GM20431 (cell line): ENCODE measurements around the gene SCAMP1.

ENCODE experiments used
- in situ Hi-C: fragments of 300-500 bp; cut with MseI, MboI; formaldehyde crosslinking; loops from one replicate; pipeline ENCODE4 v1.15.0; 2020; ENCODE audit warnings: low sequenced_read_pairs; ENCODE audit not compliant: unreplicated experiment

SCAMP1 gene

DNA sequence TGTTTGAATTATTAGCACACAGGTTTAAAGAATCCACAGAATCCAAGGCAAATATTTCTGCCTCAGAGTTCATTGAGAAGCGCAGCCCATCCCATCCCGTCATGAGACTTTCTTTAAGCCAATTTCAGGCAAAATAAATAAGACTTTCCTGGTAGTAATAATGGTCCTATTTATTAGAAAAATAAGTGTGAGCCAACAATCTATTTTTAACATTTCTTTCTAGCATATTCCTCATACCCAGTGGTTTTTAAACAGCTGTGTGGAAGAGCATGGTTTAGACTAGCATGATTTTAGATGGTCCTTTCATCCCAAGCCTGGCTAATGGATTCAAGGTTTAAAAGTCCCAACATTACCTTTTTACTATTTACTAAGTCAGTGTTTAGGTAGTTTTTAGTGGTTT is 125.8 kb downstream of the SCAMP1 start:
- in situ Hi-C loops, result no loop called here

DNA sequence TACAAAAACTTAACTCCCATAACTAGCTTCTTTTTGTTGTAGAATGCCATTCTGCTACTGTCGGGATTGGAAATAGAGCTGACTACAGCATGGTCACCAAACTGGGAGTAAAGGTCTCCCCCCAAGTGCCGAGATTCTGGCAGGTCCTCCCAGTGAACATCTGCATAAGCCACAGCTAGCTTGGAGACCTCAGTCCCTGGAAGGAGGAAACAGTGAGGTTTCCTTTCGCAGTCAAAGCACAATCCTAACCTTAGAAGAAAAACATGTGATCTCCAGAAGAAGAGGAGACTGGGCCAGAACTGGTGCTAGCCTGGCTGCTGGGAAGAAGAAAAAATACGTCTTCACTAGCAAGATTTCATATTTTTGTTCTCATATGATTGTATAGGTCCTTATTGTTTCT is 127.4 kb downstream of the SCAMP1 start:
- in situ Hi-C loops, result no loop called here

DNA sequence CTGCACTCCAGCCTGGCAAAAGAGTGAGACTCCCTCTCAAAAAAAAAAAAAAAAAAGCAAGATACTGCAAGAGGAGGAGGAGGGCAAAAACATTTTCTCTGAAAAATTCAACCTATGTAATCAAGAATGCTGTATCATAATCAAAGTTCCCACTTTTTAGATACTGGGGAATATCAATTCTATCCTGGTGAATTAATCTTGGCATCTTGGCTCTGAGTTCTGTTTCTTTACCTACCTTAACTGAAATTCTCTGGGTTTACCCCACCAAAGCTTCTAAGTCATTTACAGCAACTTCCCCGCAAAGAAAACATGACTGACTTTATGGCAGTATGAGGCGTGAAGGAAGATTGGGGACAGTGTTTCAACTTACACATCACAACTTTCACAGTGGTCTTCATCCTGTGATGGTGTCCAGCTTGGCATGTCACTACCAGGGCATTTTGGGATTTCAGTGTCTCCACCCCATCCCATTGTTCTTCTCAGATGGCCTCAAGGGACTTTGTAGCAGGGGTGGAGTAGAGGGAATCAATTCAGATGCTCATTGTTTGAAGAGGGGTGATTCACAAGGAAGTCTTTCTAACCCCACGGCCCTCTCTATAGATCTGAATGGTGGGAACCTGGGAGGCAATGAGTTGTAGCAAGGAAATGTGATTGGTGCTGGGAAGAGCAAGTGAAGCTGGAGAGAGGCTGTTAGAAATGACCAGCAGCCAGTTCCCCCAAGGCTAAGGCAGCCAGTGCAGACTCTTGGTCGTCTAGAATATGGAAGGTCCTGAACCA is 130.5 kb downstream of the SCAMP1 start:
- in situ Hi-C loops, result no loop called here

DNA sequence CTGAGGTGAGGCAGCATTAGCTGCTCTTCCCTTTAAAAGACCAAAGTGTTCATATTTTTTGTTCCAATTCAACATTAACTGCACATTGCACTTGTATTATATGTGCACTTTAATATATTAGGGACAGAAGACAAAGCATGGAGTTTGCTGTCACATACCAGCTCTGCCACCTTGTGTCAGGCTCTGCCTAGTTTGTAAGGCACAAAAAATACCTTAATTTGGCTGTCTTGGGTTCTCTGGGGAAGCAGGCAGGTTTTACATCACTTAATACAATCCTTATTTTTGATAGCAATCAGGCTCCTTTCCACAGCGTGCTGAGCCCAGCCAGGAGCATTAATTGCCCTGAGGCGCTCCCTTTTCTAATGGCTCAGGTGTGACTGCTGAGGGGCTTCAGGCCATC is 131.8 kb downstream of the SCAMP1 start:
- in situ Hi-C loops, result no loop called here

DNA sequence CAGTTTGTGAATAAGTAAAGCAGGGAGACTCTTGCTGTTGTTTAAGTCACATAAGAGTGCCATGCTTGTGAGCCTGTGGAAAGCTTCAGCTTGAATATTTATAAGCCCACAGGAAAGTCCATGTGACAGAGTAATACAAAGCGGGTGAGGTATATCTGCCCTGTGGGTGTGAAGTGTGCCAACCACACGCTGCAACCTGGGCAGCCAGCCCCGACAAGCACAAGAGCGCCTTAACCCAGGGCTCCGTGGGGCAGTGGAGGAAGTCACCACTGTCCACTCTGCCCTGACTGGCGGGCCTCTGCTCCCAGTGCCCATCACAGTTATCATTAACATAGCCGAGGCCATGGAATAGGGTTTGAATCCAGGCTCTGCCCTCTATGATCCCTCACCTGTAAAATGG is 132.2 kb downstream of the SCAMP1 start:
- in situ Hi-C loops, result no loop called here

DNA sequence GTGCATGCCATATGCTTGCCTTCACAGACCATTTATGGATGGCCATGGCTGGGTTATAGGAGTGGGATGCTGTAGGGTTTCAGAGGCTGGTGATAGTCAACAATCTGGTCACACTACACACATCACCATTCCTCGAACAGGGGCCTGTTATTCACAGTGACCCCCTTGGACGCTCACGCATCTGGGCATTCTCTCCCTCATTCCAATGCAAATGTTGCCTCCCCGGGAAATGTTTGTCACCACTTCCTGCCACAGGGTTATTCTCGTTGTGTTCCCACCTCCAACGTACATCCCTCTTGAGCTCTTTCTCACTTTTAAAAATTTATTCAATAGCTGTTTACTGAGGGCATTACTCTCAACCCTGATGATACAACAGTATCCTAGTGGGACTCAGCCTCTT is 135.4 kb downstream of the SCAMP1 start:
- in situ Hi-C loops, result no loop called here

DNA sequence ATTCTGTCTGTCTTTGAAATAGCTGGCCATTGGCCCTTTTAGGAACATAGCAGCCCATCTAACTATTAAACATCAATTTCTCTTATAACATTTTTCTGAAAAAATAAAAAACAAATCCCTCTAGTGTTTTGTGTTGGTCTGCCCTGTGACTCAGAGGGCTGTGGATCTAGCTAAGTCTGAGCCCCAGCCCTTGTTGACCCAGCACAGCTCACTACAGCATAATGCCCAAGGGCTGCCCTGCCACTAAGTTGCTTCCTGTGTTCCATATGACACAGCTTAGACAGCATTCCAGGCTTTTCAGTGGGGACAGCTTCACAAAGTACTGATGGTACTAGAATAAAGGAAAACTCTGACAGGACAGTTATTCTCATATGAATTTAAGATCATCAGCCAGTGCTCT is 136.0 kb downstream of the SCAMP1 start:
- in situ Hi-C loops, result no loop called here

DNA sequence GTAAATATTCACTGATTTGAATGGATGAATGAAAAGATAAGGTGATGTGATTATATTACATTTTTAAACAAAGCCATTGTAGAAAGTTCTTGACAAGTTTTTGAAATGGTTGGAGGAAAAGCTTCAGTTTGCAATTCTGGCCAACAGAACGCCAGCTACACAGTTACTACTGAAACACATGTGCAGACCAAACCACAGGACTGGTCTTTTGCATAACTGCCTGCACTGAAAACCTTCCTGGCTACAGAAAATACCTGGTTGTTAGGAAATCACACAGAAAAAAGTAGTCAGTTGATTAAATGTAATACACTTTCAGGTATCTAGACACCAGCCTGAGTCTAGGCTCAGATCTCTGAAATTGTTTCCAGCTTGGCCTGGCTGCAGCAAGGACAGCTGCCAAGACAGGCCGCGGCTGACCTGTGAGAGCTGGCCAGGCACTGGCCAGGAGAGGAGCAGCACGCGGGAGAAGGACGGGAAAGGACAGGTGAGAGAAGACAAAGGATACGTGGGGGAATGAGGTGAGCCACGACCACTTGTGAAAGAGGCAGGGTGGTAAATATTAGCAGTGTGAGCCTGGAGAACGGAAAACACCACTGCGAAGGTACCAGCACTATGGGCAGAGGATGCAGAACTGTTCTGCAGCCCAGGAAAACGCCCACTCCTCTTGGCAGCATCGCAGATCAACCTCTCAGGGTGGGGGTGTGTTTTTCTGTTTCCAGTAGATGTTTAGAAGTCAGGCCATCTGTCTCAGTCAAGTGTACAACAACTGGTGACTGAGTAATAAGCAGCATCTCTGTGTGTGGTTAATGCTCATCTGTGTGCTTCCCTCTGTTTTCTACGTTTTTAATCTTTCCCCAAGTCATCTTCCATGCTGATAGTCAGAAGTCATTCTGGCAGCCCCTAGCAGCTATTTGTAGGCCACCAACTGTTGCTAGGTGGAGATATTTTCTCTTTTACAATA is 137.4 kb downstream of the SCAMP1 start:
- in situ Hi-C loops, result no loop called here

DNA sequence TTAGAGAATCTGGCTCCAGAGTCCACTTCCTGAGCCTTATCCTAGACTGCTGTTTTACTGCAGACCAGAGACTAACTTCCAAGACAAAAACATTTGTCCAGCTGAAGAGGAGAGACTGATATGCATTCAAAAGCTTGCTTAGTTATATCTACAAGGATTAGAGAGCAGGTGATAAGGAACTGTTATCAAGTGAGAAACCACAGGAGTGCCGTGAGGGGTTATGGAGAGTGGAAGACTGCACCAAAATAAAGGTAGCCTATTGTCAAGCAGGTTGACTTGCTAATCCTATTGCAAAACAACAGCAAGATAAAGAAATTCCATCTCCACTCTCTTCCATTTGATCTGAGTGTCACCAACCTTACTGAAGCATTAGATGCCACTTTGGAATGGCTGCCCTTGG is 139.1 kb downstream of the SCAMP1 start:
- in situ Hi-C loops, result no loop called here

DNA sequence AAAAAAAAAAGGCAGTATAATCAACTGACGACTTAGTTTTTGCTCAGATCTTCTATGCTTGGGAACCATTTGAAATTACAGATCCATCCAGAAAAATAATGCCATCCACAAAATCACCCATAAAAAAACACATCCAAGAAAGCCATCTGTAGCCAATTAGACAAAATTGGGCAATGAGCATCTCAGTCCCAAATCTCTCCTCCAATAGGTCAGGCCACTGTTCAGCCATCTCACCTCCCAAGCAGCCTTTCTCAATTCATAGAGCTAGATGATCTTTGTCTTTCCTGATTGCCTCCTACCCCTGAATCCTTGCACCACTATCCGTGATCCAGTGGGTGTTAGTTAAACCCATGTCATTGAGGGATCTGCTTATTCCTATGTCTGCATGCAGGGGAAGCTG is 139.6 kb downstream of the SCAMP1 start:
- in situ Hi-C loops, result no loop called here

DNA sequence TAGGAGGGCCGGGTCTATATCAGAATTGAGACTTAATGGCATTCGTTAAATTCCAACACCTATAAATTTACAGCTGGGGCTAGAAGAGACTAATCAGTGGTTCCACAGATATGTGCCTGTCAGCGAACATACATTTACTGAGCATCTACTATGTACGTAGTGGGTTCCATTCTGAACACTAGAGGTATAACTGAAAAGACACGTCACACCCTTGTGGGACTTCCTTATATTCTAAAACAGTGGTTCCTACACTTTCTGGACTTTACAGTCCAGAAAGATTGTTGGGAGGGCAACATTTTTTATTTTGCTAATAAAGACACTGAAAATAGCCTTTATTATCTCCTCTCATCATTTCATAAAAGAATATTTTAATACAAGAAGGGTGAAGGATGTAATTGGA is 140.5 kb downstream of the SCAMP1 start:
- in situ Hi-C loops, result no loop called here

DNA sequence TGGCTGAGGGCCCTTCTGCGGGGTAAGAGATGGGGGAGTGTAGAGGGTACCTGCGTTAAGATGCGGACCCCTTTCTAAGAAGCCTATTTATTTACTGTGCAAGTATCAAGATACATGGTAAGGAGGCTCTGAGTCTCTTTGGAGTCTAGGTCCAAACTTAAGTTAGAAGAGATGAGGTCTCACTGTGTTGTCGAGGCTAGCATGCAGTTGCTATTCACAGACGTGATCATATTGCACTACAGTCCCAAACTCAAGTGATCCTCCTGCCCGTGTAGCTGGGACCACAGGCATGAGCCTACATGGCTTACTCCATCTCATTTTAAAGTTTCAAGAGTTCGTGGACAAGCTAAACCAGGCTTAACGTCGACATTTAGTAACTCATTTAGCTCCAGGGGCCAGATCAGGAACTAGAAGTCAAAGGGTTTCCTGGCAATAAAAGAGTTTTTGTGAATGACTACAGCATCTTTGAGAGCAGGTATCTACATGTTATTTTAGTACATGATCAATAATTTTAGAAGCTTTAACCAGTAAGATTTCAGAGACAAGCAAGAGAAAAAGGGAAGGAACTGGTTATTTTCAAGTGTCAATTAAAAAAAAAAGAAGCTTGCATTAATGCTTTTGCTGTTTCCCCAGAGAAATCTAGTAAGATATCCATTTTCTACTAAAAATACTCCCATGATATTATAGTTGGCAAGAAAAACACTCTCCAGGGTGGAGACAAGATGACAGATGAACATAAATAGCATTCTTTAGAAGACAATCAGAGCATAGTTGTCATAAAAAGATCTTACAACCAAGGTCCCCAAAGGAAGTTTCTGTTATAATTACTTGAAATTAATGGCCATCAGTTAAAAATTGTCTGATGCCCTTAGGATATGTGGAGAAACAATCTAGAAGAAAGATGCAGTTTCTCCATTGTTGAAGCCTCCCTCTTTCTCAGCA is 141.3 kb downstream of the SCAMP1 start:
- in situ Hi-C loops, result no loop called here

DNA sequence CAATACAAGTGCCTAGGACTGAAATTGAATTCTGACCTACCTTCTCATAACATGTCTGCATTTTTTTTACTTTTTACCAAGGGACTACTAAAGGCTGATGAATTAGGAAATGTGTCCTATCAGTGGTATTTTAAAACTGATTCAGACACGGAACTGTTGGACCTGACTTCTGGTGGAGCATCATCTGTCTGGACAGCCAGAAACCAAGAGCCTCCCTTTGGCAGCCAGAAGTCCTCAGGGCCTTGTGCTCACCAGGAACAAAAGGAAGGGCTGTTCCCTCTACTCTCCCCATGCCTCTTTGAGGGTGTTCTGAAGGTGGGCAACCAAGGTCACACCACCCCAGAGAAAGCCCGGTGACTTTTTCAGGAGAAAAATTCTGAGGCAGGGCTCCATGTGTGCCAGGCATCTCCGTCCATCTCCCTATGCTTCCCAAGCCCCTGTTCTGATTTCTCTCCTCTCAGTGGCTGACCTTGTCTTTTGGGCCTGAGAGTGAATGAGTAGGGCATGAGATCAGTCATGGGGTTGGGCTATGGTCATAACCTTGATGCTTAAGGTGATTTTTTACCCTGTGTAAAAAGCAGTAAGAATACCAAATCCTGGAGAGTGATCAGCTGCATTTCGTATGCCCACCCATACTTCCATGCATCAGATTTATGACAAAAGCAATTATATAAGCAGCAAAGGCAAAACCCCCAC is 143.7 kb downstream of the SCAMP1 start:
- in situ Hi-C loops, result no loop called here

DNA sequence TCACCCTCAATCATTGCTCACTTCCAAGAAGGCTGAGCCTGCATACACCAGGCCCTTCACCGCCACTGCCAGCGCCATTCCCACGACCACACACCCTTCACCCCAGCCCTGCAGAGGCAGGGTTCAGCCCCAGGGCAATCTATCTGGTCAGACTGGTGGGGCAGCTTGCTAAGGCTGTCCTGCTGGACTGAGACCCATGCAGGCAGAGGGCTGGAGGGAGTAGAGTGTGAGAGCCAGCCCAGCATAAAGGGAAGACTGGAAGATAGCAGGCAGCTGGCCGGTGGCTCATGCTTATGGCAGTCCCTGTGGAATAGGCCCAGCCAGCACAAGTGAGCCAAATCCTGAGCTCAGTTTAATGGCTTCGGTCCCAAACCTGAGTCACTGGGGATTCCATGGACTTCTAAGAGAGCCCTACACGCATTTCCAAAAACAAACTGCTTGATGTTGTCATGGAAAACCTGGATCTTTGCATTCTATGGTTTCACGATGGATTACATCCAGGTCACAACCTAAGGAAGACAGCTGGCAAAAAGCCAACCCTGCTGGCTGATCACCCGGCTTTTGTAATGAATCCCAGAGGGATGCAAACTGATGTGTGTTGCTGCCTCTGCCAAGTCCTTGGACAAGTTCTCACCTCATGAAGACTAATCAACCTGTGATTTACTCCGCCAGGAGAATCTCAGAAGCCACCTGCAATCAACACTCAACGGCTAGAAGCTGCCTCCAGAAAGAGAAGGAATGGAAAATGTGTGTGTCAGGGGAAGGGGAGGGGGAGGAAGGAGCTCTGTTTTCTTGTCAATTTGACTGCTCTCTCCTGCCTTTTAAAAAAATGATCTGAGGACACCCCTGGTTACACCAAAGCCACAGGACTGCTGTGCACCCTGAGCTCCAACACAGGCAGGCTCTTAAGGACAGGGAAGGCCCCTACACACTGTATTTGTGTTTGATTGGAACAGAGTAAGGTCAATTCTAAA is 144.6 kb downstream of the SCAMP1 start:
- in situ Hi-C loops, result no loop called here

DNA sequence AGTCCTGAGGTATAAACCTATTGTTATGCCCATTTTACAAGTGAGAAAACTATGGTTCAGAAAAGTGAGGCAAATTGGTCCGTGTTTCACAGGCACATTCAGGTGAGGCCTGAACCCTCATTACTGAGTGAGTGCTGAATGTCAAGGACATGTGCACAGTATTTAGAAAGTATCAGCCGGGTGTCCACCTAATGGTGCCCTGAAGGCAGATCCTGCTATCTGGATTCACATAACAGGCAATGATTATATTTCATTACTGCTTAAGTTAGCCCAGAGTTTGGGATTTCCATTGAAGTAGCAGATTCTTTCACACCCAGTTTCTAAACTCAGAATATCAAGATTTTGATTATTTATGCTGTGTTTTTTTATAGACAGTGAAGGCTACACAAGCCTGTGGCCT is 145.4 kb downstream of the SCAMP1 start:
- in situ Hi-C loops, result no loop called here

DNA sequence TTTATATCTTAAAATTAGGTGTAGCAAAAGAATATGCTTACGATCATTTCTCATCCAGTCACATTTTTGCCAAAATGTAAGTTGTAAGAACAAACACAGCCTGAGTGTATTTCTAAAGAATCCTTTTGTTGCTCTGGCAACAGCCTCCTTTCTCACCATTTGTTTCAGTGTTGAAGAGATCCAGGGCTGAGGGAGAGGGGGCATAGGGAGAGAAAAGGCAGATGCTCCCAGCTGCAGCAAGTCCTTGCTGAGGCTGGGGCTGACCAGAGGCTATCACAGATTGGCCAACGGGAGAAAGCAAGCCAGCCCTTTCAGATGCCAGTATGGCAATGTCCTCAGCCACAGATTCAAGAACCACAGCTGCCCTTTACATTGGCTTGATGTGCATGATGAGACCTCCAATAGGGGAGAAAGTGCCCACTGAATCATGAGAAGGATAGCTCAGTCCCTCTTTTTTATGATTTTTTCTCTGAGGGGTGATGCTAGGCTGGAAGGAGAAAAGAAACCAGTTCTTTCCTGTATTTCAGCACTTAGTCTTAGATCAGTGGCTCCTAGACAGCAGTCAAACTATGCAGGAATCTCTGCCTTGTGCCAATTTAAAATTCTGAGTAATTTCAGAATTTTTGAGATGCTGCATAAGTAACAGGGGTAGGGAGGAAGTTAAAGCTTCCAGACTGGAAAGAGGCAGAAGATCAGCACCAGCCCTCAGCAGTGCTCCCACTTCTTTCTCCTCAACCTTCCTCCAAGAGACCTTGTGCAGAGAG is 146.0 kb downstream of the SCAMP1 start:
- in situ Hi-C loops, result no loop called here

DNA sequence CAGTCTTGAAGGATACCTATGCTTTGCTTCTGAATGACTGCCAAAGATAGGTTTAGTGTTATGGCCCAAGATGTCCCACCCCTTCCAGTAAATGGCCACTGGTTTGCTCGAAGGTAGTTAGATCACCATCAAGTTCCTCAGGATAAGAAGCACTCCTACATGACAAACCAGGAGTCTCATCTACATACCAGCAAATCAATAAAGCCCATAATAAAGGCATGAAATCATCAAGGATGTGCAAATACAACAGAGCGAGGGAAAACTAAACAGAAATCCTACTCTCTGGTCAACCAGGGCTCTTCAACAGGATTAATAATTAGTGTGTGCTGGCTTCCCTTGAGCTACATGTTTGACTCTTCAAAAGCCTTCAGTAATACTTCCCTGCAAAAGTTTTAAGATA is 147.1 kb downstream of the SCAMP1 start:
- in situ Hi-C loops, result no loop called here
